Measurements from ENCODE around the gene SOSTDC1.

DNA sequence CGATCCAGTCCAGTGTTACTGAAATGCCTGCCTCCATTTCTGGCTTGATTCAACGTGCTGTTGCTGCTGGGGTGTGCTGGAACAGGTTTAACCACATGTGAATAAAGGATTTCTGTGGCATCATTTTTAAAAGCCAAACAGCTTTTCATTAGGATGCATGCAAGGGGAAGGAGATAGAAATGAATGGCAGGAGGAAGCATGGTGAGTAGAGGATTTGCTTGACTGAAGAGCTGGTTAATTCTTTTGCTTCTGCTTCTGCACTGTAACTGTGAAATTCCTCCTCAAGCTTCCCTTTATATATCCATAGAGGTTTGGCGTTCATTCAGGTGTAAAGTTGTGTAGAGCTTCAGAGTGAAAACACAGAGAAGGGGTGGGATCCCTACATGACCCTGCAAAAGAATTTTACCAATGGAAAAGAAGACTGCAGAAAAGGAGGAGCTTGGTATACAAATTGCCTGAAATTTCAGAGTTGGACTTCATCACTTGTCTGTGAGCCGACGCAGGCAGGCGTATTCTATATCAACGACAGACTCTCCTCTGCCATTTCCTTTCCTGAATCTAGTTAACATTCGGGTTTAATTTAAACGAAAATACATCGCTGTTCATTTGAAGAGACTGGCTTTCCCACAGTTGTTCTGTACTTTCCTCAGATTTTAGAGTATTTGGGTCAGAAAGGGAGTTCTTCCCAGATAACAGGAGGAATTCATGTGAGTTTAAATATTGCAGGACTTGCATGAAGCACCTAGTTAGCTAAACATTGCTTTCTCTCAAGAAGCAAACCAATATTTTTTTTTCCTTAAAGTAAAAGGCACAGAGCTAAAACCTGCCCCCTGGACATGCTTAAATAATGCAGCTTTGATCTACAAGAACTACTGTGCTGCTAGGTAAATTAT lies at the start of gene SOSTDC1:
- TF ChIP-seq BACH2 (CRISPR knock-in tag; IDR thresholded peaks at IDR 0.05; ENCODE audit: borderline replicate concordance), result no peak
- TF ChIP-seq OSR1 (CRISPR knock-in tag; IDR thresholded peaks at IDR 0.05), result no peak
- TF ChIP-seq ZFP30 (CRISPR knock-in tag; IDR thresholded peaks at IDR 0.05), result no peak
- TF ChIP-seq RARB (CRISPR knock-in tag; IDR thresholded peaks at IDR 0.05), result no peak
- TF ChIP-seq ZFP3 (CRISPR knock-in tag; IDR thresholded peaks at IDR 0.05), result no peak
- no peak for TF ChIP-seq ZNF565 (CRISPR knock-in tag; conservative IDR thresholded peaks at IDR 0.05; ENCODE audit: low read depth)
- TF ChIP-seq, protein P1, sequence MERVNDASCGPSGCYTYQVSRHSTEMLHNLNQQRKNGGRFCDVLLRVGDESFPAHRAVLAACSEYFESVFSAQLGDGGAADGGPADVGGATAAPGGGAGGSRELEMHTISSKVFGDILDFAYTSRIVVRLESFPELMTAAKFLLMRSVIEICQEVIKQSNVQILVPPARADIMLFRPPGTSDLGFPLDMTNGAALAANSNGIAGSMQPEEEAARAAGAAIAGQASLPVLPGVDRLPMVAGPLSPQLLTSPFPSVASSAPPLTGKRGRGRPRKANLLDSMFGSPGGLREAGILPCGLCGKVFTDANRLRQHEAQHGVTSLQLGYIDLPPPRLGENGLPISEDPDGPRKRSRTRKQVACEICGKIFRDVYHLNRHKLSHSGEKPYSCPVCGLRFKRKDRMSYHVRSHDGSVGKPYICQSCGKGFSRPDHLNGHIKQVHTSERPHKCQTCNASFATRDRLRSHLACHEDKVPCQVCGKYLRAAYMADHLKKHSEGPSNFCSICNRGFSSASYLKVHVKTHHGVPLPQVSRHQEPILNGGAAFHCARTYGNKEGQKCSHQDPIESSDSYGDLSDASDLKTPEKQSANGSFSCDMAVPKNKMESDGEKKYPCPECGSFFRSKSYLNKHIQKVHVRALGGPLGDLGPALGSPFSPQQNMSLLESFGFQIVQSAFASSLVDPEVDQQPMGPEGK (CRISPR knock-in tag; IDR thresholded peaks at IDR 0.05; ENCODE audit: borderline replicate concordance), result no peak
- no peak for TF ChIP-seq ARNTL (CRISPR knock-in tag; IDR thresholded peaks at IDR 0.05; ENCODE audit: borderline replicate concordance, low read depth)
